Measurements from ENCODE around the gene CYS1. TPM values are rescaled to one million over a fixed set of nuclear protein-coding genes. Genes with fewer than 3 reads are reported as not detected.
"Not testable (repeated sequence)": the region's sequence is repeated elsewhere in the genome, so short reads cannot be mapped to it uniquely, and the experiment has no call there.

Gene CYS1
- polyA plus RNA-seq, 4 donors: 94.7 to 121 (median 103) TPM

DNA sequence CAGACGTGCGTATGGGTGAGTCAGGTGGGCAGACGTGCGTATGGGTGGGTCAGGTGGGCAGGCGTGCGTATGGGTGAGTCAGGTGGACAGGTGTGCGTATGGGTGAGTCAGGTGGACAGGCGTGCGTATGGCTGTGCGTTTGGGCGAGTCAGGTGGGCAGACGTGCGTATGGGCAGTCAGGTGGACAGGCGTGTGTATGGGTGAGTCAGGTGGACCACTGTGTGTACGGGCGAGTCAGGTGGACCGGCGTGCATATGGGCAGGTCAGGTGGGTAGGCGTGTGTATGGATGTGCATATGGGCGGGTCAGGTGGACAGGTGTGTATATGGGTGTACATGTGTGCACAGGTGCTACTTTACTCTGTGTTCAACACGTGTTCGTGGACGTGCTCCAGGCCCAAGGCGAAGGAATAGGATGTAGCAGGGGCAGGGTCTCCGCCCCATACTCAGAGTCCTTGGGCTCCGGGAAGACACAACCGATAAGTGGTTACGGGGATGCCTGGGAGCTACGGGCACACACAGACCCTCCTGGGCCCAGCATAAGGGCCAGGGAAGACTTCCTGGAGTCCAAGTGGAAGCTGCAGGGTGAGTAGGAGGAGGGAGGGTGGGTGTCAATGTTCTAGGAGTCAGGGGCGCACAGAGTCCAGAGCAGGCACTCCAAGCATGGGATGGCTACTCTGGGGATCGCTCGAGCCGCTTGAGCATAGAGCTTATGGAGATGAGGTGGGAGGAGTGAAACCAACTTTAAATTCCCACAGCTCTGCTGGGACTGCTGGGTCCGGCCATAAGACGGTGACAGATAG is 64.0 kb downstream of the CYS1 start:
- no peak for DNase-seq (ENCODE audit: low read depth in 4 of 4, low spot score in 2 of 4)

DNA sequence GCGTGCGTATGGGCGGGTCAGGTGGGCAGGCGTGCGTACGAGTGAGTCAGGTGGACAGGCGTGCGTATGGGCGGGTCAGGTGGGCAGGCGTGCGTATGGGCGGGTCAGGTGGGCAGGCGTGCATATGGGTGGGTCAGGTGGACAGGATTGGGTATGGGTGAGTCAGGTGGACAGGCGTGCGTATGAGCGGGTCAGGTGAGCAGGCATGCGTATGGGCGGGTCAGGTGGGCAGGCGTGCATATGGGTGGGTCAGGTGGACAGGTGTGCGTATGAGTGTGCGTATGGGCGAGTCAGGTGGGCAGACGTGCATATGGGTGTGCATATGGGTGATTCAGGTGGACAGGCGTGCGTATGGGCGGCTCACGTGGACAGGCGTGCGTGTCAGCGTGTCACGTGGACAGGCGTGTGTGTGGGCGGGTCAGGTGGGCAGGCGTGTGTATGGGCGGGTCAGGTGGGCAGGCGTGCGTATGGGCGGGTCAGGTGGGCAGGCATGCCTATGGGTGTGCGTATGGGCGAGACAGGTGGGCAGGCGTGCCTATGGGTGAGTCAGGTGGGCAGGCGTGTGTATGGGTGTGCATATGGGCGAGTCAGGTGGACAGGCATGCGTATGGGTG is 64.7 kb downstream of the CYS1 start:
- not testable (repeated sequence) for DNase-seq (ENCODE audit: low read depth in 4 of 4, low spot score in 2 of 4)

DNA sequence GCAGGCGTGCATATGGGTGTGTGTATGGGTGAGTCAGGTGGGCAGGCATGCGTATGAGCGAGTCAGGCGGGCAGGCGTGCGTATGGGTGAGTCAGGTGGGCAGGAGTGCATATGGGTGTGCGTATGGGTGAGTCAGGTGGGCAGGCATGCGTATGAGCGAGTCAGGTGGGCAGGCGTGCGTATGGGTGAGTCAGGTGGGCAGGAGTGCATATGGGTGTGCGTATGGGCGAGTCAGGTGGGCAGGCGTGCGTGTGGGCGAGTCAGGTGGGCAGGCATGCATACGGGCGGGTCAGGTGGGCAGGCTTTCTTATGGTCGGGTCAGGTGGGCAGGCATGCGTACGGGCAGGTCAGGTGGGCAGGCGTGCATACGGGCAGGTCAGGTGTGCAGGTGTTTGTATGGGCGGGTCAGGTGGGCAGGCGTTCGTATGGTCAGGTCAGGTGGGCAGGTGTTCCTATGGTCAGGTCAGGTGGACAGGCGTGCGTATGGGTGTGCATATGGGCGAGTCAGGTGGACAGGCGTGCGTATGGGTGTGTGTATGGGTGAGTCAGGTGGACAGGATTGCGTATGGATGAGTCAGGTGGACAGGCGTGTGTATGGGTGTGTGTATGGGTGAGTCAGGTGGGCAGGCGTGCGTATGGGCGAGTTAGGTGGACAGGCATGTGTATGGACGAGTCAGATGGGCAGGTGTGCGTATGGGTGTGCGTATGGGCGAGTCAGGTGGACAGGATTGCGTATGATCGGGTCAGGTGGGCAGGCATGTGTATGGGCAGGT is 65.6 kb downstream of the CYS1 start:
- DNase-seq (ENCODE audit: low read depth in 4 of 4, low spot score in 2 of 4): no peak

DNA sequence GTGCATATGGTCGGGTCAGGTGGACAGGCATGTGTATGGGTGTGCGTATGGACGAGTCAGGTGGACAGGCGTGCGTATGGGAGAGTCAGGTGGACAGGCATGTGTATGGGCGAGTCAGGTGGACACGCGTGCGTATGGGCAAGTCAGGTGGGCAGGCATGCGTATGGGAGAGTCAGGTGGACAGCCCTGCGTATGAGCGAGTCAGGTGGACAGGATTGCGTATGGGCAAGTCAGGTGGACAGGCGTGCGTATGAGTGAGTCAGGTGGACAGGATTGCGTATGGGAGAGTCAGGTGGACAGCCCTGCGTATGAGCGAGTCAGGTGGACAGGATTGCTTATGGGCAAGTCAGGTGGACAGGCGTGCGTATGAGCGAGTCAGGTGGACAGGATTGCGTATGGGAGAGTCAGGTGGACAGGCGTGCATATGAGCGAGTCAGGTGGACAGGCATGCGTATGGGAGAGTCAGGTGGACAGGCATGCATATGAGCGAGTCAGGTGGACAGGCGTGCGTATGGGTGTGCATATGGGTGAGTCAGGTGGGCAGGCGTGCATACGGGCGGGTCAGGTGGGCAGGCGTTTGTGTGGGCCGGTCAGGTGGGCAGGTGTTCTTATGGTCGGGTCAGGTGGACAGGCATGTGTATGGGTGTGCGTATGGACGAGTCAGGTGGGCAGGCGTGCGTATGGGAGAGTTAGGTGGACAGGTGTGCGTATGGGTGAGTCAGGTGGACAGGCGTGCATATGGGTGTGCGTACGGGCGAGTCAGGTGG is 66.4 kb downstream of the CYS1 start:
- DNase-seq (ENCODE audit: low read depth in 4 of 4, low spot score in 2 of 4): not testable (repeated sequence)

DNA sequence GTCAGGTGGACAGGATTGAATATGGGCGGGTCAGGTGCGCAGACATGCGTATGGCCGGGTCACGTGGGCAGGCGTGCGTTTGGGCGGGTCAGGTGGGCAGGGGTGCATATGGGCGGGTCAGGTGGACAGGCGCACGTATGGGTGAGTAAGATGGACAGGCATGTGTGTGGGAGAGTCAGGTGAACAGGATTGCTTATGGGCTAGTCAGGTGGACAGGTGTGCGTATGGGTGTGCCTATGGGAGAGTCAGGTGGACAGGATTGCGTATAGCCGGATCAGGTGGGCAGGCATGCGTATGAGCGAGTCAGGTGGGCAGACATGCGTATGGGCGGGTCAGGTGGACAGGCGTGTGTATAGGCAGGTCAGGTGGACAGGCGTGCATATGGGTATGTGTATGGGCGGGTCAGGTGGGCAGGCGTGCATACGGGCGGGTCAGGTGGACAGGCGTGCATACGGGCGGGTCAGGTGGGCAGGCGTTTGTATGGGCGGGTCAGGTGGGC is 67.2 kb downstream of the CYS1 start:
- no peak for DNase-seq (ENCODE audit: low read depth in 4 of 4, low spot score in 2 of 4)

DNA sequence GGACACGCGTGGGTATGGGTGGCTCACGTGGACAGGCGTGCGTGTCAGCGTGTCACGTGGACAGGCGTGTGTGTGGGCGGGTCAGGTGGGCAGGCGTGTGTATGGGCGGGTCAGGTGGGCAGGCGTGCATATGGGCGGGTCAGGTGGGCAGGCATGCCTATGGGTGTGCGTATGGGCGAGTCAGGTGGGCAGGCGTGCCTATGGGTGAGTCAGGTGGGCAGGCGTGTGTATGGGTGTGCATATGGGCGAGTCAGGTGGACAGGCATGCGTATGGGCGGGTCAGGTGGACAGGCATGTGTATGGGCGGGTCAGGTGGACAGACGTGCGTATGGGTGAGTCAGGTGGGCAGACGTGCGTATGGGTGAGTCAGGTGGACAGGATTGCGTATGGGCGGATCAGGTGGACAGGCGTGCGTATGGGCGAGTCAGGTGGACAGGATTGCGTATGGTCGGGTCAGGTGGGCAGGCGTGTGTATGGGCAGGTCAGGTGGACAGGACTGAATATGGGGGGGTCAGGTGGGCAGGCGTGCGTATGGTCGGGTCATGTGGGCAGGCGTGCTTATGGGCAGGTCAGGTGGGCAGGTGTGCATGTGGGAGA is 67.7 kb downstream of the CYS1 start:
- DNase-seq (ENCODE audit: low read depth in 4 of 4, low spot score in 2 of 4): not testable (repeated sequence)

DNA sequence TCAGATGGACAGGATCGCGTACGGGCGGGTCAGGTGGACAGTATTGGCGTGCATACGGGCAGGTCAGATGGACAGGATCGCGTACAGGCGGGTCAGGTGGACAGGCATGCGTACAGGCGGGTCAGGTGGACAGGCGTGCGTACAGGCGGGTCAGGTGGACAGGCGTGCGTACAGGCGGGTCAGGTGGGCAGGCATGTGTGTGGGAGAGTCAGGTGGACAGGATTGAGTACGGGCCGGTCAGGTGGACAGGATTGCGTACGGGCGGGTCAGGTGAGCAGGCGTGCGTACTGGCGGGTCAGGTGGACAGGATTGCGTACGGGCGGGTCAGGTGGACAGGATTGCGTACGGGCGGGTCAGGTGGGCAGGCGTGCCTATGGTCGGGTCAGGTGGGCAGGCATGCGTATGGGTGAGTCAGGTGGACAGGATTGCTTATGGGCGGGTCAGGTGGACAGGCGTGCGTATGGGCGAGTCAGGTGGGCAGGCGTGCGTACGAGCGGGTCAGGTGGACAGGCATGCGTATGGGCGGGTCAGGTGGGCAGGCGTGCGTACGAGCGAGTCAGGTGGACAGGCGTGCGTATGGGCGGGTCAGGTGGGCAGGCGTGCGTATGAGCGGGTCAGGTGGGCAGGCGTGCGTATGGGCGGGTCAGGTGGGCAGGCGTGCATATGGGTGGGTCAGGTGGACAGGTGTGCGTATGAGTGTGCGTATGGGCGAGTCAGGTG is 68.4 kb downstream of the CYS1 start:
- DNase-seq (ENCODE audit: low read depth in 4 of 4, low spot score in 2 of 4): not testable (repeated sequence)

DNA sequence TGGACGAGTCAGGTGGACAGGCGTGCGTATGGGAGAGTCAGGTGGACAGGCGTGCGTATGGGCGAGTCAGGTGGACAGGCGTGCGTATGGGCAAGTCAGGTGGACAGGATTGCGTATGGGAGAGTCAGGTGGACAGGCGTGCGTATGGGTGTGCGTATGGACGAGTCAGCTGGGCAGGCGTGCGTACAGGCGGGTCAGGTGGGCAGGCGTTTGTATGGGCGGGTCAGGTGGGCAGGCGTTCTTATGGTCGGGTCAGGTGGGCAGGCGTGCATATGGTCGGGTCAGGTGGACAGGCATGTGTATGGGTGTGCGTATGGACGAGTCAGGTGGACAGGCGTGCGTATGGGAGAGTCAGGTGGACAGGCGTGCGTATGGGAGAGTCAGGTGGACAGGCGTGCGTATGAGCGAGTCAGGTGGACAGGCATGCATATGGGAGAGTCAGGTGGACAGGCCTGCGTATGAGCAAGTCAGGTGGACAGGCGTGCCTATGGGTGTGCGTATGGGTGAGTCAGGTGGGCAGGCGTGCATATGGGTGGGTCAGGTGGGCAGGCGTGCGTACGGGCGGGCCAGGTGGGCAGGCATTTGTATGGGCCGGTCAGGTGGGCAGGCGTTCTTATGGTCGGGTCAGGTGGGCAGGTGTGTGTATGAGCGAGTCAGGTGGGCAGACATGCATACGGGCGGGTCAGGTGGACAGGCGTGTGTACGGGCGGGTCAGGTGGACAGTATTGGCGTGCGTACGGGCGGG is 69.2 kb downstream of the CYS1 start:
- DNase-seq (ENCODE audit: low read depth in 4 of 4, low spot score in 2 of 4): not testable (repeated sequence)

DNA sequence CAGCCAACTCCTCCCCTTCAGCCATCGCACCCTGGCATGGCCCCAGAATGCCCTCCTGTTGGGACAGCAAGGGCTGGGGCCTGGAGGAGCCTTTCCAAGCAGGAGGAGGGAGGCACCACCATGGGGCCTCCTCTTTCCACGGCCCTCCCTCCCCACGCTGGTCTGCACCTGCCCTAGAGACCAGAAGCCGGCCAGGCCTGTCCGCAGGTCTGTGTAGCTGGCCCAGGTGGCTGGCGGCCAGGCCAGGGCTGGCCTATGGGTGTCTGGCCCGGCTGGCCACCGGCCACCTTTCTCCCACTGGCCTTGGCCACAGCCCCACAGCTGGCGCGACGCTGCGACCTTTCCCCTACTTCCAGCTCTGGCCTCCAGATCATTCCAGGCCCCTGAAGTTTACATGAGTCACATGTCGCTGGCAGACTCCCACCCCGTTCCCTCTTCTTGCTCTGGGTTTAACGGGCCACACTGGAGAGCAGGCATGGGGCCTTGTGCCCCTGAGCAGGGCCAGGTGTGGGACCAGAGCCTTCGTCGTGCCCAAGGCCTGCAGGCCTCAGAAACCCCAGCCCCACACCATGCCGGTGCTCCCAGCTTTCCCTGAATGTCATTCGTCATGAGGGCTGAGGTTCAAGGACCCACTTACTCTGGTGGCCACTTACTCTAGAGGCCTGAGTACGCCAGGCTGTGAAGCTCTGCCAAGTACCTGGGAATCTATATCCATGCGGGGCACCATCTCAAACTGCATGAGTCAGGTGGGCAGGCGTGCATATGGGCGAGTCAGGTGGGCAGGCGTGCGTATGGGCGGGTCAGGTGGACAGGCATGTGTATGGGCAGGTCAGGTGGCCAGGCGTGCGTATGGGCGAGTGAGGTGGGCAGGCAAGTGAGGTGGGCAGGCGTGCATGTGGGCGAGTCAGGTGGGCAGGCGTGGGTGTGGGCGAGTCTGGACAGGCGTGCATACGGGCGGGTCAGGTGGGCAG is 70.1 kb downstream of the CYS1 start:
- no peak for DNase-seq (ENCODE audit: low read depth in 4 of 4, low spot score in 2 of 4)

DNA sequence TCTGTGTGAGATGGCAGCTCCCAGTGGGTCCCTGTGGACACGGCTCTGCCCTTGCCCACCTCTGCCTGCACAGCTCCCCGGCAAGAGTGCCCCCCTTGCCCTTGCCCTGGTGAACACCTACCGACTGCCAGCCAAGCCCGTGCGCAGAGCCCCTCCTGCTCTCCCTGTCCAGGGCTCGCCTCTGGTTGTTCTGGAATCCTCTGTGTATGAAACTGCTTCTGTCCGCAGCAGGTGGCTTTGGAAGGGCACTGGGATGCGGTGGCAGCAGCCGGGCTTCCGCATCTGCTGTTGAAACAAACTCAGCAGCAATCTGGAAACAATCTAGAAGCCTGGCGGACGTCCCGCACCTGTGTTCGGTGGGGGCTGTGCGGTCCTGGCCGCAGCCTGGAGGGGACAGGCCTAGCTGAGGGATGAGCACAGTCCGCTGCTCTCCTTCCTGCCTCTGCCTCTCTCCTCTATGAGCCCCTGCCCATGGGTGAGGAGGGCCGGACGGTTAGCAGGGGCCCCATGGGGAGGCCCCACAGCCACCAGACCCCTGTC is 70.9 kb downstream of the CYS1 start:
- no peak for DNase-seq (ENCODE audit: low read depth in 4 of 4, low spot score in 2 of 4)

DNA sequence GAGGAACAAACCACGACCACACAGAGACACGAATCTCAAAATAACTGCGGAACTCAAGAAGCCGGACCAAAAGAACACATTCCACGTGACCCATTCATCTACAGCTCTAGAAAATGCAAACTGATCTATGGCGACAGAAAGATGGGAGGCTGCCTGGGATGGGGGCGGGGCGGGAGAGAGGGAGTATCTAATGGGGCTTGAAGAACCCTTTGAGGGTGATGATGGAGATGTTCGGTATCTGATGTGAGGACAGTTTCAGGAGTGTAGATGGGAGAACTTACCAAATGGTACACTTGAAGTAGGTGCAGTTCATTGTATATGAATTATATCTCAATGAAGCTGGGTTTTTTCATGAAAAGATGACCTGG is 71.4 kb downstream of the CYS1 start:
- no peak for DNase-seq (ENCODE audit: low read depth in 4 of 4, low spot score in 2 of 4)

DNA sequence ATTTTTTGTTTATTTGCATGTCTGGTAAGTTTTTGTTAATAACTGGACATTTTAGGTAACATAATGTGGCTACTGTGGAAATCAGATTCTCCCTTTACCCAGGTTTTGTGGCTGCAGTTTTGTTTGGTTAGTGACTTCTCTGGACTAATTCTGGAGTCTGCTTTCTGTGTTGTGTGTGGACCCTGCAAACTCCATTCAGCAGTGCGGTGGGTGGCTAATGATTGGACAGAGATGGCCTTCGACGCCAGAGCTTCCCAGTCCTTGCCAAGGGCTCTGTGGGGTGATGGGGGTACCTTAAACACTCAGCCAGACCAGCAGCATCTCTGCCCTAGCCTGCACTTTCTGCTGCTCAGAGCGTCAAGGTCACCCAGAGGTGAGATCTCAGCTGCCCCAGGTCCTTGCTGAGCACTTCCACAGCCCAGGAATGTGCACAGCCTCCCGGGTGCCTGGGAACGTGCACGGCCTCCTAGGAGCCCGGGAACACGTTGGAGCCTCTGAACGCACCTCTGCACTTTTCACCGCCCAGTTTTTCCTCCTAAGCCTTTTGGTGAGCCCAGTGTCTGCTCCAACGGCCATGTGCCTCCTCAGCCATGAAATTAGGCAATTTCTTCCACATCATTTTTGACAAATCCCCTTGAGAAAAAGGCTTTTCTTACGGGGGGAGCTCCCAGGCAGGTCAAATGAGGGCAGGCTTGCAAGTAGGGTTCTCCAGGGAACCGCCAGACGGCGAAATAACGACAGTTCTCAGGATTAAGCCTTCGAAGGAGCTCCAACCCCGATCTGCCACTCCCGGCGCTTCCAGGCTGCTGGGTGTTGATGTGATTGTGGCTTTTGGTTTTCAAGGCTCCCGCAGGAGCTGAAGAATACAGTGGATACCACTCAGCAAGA is 72.0 kb downstream of the CYS1 start:
- DNase-seq (ENCODE audit: low read depth in 4 of 4, low spot score in 2 of 4): no peak

DNA sequence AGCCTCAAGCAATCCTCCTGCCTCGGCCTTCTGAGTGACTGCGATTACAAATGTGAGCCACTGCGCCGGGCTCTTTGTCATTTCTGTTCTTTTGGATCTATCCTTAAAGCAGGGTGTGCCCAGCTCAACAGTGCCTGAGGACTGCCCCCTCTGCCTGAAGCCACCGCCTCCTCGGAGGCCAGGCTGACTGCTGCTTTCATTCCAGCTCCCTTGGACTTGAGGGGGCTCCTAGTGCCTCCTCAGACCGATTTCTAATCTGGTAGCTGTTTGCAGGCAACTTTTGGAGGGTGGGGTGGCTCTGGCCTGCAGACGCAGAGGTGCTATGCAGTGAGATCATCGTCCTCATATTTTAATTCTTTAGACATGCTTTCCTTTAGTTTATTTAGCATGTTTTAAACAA is 72.8 kb downstream of the CYS1 start:
- no peak for DNase-seq (ENCODE audit: low read depth in 4 of 4, low spot score in 2 of 4)

Measured in left renal cortex interstitium (tissue), 4 donors.